ENCODE measurements around the gene ZSWIM8. TPM values are rescaled to one million over a fixed set of nuclear protein-coding genes. Genes with fewer than 3 reads are reported as not detected.

ZSWIM8 gene
- total RNA-seq, 1 experiment from 2014 or later, result 59.1 TPM

DNA sequence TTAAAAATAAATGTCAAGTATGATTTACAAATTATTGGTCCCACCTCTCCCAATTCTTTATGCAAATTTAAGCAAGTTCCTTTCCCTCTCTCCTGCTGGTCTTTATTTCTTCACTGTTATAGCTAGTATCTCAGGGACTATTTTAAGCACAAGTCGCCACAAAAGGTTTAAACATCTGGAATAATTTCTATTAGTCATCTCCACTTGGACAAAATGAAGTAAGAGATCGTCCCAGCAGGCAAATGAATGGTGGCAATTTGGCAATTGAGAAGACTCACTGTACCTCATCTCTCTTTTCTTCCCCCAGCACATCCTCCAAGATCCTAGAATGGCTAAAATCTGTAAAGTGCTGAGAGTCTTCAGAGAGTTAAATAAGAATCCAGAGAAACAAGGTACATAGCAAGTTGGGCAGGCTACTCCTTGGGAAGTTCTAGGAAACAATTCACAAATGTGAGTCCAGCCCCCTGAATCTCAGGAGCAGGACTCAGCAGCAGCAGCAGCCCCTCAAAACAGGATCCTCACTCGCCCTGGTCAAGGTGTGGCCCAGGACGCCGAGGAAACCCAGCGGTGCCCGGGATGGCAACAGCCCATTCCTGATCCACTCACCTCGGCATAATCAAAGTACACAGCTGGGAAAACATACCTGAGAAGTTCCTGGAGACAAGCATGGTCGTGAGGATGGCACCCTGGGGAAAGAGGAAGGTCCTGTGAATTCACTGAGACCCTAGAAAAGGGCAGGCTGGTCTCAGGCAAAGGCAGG lies 56.3 kb downstream of the ZSWIM8 start:
- H3K27me3 Mint-ChIP-seq (ENCODE audit: low read depth), result no peaks in the 10 kb centered on the region
- H3K9me3 Mint-ChIP-seq, result no peaks in the 10 kb centered on the region
- CTCF ChIA-PET, result interaction anchor here (1.4 kb wide), 1 partner anchor 38 kb away, joined by 3 read pairs; no protein-coding TSS in a partner anchor
- no peak overlapping the region for H3K27ac Mint-ChIP-seq
- no peak overlapping the region for H3K4me3 Mint-ChIP-seq
- ATAC-seq, result no peak
- POLR2A ChIA-PET, result no interaction called here
- DNase-seq (ENCODE audit: low spot score), result no peak
- H3K36me3 Mint-ChIP-seq, result peaks cover 30% of the 10 kb centered on the region
- TF ChIP-seq GRHL2 (CRISPR knock-in tag; IDR thresholded peaks at IDR 0.05; ENCODE audit: insufficient replicate concordance, severe bottlenecking), result no peak
- TF ChIP-seq ESRRA (CRISPR knock-in tag; IDR thresholded peaks at IDR 0.05; ENCODE audit: borderline replicate concordance), result no peak
- TF ChIP-seq ZSCAN18 (CRISPR knock-in tag; IDR thresholded peaks at IDR 0.05), result no peak
- no peak for TF ChIP-seq ETV6 (CRISPR knock-in tag; IDR thresholded peaks at IDR 0.05)
- TF ChIP-seq PRRX2 (CRISPR knock-in tag; IDR thresholded peaks at IDR 0.05), result no peak
- TF ChIP-seq ZNF423 (CRISPR knock-in tag; IDR thresholded peaks at IDR 0.05), result no peak
- TF ChIP-seq, protein P1, sequence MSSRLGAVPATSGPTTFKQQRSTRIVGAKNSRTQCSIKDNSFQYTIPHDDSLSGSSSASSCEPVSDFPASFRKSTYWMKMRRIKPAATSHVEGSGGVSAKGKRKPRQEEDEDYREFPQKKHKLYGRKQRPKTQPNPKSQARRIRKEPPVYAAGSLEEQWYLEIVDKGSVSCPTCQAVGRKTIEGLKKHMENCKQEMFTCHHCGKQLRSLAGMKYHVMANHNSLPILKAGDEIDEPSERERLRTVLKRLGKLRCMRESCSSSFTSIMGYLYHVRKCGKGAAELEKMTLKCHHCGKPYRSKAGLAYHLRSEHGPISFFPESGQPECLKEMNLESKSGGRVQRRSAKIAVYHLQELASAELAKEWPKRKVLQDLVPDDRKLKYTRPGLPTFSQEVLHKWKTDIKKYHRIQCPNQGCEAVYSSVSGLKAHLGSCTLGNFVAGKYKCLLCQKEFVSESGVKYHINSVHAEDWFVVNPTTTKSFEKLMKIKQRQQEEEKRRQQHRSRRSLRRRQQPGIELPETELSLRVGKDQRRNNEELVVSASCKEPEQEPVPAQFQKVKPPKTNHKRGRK (CRISPR knock-in tag; IDR thresholded peaks at IDR 0.05; ENCODE audit: borderline replicate concordance), result no peak
- TF ChIP-seq, protein P2, sequence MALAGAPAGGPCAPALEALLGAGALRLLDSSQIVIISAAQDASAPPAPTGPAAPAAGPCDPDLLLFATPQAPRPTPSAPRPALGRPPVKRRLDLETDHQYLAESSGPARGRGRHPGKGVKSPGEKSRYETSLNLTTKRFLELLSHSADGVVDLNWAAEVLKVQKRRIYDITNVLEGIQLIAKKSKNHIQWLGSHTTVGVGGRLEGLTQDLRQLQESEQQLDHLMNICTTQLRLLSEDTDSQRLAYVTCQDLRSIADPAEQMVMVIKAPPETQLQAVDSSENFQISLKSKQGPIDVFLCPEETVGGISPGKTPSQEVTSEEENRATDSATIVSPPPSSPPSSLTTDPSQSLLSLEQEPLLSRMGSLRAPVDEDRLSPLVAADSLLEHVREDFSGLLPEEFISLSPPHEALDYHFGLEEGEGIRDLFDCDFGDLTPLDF (CRISPR knock-in tag; IDR thresholded peaks at IDR 0.05), result no peak
- no peak for TF ChIP-seq EMX1 (CRISPR knock-in tag; IDR thresholded peaks at IDR 0.05)
- no peak for TF ChIP-seq GABPB1 (CRISPR knock-in tag; IDR thresholded peaks at IDR 0.05)
- TF ChIP-seq GTF2I (CRISPR knock-in tag; conservative IDR thresholded peaks at IDR 0.05), result no peak
- TF ChIP-seq AFF4 (CRISPR knock-in tag; IDR thresholded peaks at IDR 0.05; ENCODE audit: borderline replicate concordance), result no peak
- TF ChIP-seq, protein P3, sequence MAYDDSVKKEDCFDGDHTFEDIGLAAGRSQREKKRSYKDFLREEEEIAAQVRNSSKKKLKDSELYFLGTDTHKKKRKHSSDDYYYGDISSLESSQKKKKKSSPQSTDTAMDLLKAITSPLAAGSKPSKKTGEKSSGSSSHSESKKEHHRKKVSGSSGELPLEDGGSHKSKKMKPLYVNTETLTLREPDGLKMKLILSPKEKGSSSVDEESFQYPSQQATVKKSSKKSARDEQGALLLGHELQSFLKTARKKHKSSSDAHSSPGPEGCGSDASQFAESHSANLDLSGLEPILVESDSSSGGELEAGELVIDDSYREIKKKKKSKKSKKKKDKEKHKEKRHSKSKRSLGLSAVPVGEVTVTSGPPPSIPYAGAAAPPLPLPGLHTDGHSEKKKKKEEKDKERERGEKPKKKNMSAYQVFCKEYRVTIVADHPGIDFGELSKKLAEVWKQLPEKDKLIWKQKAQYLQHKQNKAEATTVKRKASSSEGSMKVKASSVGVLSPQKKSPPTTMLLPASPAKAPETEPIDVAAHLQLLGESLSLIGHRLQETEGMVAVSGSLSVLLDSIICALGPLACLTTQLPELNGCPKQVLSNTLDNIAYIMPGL (CRISPR knock-in tag; IDR thresholded peaks at IDR 0.05), result no peak
- H3K4me1 Mint-ChIP-seq, result no peaks in the 10 kb centered on the region

- CTCF ChIA-PET, result no interaction called here
- peak overlapping the region; percentile 43; the same call in 1 of the 2 replicates for H3K27ac Mint-ChIP-seq
- POLR2A ChIA-PET, result no interaction called here
Measured at GRCh38 chr10:73842349-73842748, 56.9 kb downstream of the ZSWIM8 start.

More at GRCh38 chr10:73842349-73842748, 56.9 kb downstream of the ZSWIM8 start:
- ATAC-seq (no peak), DNase-seq (ENCODE audit: low spot score) (no peak)
- TF ChIP-seq PRRX2 (CRISPR knock-in tag; IDR thresholded peaks at IDR 0.05) (no peak), TEAD4 (CRISPR knock-in tag; IDR thresholded peaks at IDR 0.05) (no peak), RORB (CRISPR knock-in tag; IDR thresholded peaks at IDR 0.05) (no peak)
- Mint-ChIP-seq H3K9me3 (no peaks in the 10 kb centered on the region), H3K36me3 (peaks cover 36% of the 10 kb centered on the region), H3K4me1 (no peaks in the 10 kb centered on the region), H3K27me3 (ENCODE audit: low read depth) (no peaks in the 10 kb centered on the region), H3K4me3 (no peak overlapping the region)

Data from WTC11 (cell line).